ENCODE measurements around the gene CACNA1C.

Gene CACNA1C

GRCh38 chr12:2035431-2036055 is 17.2 kb upstream of the CACNA1C start:
- DNase-seq, result no peak

- no peak for DNase-seq
These were observed 13.8 kb upstream of the CACNA1C start for GRCh38 chr12:2039034-2039433.

- DNase-seq, result no peak
These were observed 9.7 kb upstream of the CACNA1C start for GRCh38 chr12:2043054-2043453.

GRCh38 chr12:2044165-2044564 is 8.6 kb upstream of the CACNA1C start:
- DNase-seq, result no peak

- no peak for DNase-seq
These were observed 5.8 kb upstream of the CACNA1C start for GRCh38 chr12:2046957-2047356.

GRCh38 chr12:2047752-2048151 is 5.0 kb upstream of the CACNA1C start:
- DNase-seq, result no peak

GRCh38 chr12:2049604-2050540 is 2.9 kb upstream of the CACNA1C start:
- no peak for DNase-seq

GRCh38 chr12:2051700-2052621 is 826 bp upstream of the CACNA1C start:
- no peak for DNase-seq

GRCh38 chr12:2053691-2054090 is 904 bp downstream of the CACNA1C start:
- no peak for DNase-seq

- no peak for DNase-seq
These were observed 1.6 kb downstream of the CACNA1C start for GRCh38 chr12:2054091-2055018.

GRCh38 chr12:2057041-2057794 is 4.4 kb downstream of the CACNA1C start:
- DNase-seq, result peak; percentile 83

GRCh38 chr12:2057795-2058408 is 5.1 kb downstream of the CACNA1C start:
- DNase-seq, result no peak

GRCh38 chr12:2058837-2059236 is 6.0 kb downstream of the CACNA1C start:
- no peak for DNase-seq

GRCh38 chr12:2061402-2061801 is 8.6 kb downstream of the CACNA1C start:
- DNase-seq, result no peak

GRCh38 chr12:2064071-2064507 is 11.3 kb downstream of the CACNA1C start:
- DNase-seq, result peak; percentile 58

- DNase-seq, result no peak
These were observed 15.9 kb downstream of the CACNA1C start for GRCh38 chr12:2068653-2069052.

- DNase-seq, result no peak
These were observed 17.8 kb downstream of the CACNA1C start for GRCh38 chr12:2070440-2071045.

GRCh38 chr12:2074792-2075191 is 22.0 kb downstream of the CACNA1C start:
- no peak for DNase-seq

GRCh38 chr12:2075508-2076195 is 22.9 kb downstream of the CACNA1C start:
- no peak for DNase-seq

GRCh38 chr12:2076196-2076570 is 23.4 kb downstream of the CACNA1C start:
- no peak for DNase-seq
